ENCODE measurements around the gene RSPH6A. TPM values are rescaled to one million over a fixed set of nuclear protein-coding genes. Genes with fewer than 3 reads are reported as not detected.

Gene RSPH6A
- total RNA-seq, 4 donors from 2014 or later: 1.1 TPM; not detected in 3

DNA sequence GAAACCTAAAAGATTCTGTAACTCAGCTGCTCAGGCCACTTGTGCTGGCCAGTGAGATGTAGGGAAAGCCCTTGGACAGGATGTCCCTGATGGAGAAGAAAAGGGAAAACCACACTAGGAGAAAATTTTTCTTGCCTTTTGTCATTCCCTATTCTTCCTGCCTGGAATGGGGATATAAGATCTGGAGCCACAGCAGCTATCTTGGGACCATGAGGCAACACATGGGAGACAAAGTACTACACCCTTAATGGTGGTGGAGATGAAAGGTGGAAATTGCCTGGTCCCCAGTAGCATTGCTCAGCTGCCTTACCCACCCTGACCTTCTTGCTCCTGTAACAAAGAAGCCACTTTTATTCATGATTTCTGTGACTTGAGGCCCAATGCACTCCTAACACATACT, 9.4 kb downstream of the RSPH6A start:
- in situ Hi-C loops (cut with MboI; ENCODE audit: low pct_ligation_motif_present in 1 of 4, low pct_unique_long_range_greater_than_20kb in 1 of 4, low sequenced_read_pairs in 3 of 4) (no loop called here), intact Hi-C loops (cut with DNase I; ENCODE audit: low total_unique reads) (no loop called here)
- DNase-seq: no peak

DNA sequence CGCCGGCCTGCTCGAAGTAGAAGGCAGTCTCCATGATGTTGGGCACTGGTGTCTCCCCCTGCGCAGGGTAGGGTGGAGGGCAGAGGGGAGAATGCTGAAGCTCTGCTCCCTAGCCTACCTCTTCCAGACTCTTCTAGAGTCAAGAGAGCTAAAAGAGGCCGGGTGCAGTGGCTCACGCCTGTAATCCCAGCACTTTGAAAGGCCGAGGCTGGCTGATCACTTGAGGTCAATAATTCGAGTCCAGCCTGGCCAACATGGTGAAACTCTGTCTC, 10.2 kb downstream of the RSPH6A start:
- H3K27ac ChIP-seq: no peak overlapping the region
- no peak for TF ChIP-seq POLR2A (IDR thresholded peaks at IDR 0.05)
- TF ChIP-seq, protein P1, sequence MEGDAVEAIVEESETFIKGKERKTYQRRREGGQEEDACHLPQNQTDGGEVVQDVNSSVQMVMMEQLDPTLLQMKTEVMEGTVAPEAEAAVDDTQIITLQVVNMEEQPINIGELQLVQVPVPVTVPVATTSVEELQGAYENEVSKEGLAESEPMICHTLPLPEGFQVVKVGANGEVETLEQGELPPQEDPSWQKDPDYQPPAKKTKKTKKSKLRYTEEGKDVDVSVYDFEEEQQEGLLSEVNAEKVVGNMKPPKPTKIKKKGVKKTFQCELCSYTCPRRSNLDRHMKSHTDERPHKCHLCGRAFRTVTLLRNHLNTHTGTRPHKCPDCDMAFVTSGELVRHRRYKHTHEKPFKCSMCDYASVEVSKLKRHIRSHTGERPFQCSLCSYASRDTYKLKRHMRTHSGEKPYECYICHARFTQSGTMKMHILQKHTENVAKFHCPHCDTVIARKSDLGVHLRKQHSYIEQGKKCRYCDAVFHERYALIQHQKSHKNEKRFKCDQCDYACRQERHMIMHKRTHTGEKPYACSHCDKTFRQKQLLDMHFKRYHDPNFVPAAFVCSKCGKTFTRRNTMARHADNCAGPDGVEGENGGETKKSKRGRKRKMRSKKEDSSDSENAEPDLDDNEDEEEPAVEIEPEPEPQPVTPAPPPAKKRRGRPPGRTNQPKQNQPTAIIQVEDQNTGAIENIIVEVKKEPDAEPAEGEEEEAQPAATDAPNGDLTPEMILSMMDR (IDR thresholded peaks at IDR 0.05): no peak
- no peaks in the 10 kb centered on the region for H3K9me3 ChIP-seq
- peaks cover 0 to 5% (median 2%) of the 10 kb centered on the region in 4 donors for H3K4me1 ChIP-seq
- H3K27me3 ChIP-seq: peaks cover 5% of the 10 kb centered on the region
- intact Hi-C loops (cut with DNase I; ENCODE audit: low total_unique reads): no loop called here
- H3K36me3 ChIP-seq: no peaks in the 10 kb centered on the region
- 88% methylated on average over 8 of the region's 8 CpGs; no CpG with 5 or more reads in 1 of the 2 donors for WGBS, 2 donors (ENCODE audit: low coverage in 1 of 2)
- in situ Hi-C loops (cut with MboI; ENCODE audit: low pct_ligation_motif_present in 1 of 4, low pct_unique_long_range_greater_than_20kb in 1 of 4, low sequenced_read_pairs in 3 of 4): no loop called here
- no peak for DNase-seq
- H3K4me3 ChIP-seq: no peak overlapping the region

More for the DNA sequence above, 9.4 kb downstream of the RSPH6A start:
- H3K9me3 ChIP-seq: no peaks in the 10 kb centered on the region
- TF ChIP-seq POLR2AphosphoS5 (IDR thresholded peaks at IDR 0.05) (no peak), POLR2A (IDR thresholded peaks at IDR 0.05) (no peak), EP300 (IDR thresholded peaks at IDR 0.05; ENCODE audit: low read depth) (no peak)
- TF ChIP-seq, protein P1 (IDR thresholded peaks at IDR 0.05): no peak
- peaks cover 0 to 5% (median 2%) of the 10 kb centered on the region in 4 donors for H3K4me1 ChIP-seq
- H3K36me3 ChIP-seq: no peaks in the 10 kb centered on the region
- no peak overlapping the region for H3K4me3 ChIP-seq
- no peak overlapping the region for H3K27ac ChIP-seq
- peaks cover 5% of the 10 kb centered on the region for H3K27me3 ChIP-seq

DNA sequence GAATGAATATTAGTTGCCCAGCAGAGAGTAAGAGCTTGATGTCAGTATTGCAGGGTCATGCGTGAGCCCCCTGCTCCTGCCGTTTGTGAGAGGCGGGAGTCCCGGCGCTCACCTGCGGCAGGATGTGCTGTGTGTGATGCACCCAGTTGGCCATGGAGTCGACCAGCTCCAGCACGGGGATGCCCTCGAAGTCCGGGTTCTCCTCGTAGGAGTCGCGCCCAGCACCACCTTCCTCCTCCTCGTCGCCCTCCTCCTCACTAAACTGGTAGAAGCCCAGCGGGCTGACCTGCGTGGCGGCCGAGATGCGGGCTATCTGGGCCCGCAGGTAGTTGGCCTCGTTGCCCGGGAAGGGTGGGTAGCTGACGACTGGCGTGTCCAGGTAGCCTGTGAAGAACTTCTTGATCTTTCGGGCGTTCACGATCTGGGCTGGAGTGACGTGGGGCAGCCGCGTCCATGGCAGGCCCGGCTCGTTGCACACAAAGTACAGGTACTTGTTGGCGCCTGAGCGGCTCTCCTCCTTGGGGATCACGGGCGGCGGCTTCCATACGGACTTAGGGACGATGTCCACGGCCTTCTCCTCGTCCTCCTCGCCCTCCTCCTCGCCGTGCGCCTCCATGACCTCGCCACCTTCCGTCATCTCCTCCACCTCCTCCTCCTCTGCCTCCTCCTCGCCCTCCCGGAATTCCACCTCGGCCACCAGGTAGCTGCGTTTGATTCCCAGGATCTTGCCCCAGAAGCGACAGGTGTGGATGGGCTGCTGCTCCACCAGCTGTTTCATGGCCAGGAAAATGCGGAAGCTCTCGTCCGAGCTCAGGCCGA, 10.8 kb downstream of the RSPH6A start:
- WGBS, 2 donors (ENCODE audit: low coverage in 1 of 2): 88% methylated on average over 52 of the region's 57 CpGs; no CpG with 5 or more reads in 1 of the 2 donors
- H3K27ac ChIP-seq: no peak overlapping the region
- TF ChIP-seq POLR2AphosphoS5 (IDR thresholded peaks at IDR 0.05) (no peak), EP300 (IDR thresholded peaks at IDR 0.05; ENCODE audit: low read depth) (no peak), POLR2A (IDR thresholded peaks at IDR 0.05) (no peak)
- TF ChIP-seq, protein P1 (IDR thresholded peaks at IDR 0.05): no peak
- H3K9me3 ChIP-seq: no peaks in the 10 kb centered on the region
- peaks cover 0 to under 1% (median under 1%) of the 10 kb centered on the region in 4 donors for H3K4me1 ChIP-seq
- H3K27me3 ChIP-seq: peaks cover 5% of the 10 kb centered on the region
- no peak overlapping the region for H3K4me3 ChIP-seq
- no peaks in the 10 kb centered on the region for H3K36me3 ChIP-seq
- in situ Hi-C loops (cut with MboI; ENCODE audit: low pct_ligation_motif_present in 1 of 4, low pct_unique_long_range_greater_than_20kb in 1 of 4, low sequenced_read_pairs in 3 of 4): no loop called here
- intact Hi-C loops (cut with DNase I; ENCODE audit: low total_unique reads): no loop called here
- no peak for DNase-seq

DNA sequence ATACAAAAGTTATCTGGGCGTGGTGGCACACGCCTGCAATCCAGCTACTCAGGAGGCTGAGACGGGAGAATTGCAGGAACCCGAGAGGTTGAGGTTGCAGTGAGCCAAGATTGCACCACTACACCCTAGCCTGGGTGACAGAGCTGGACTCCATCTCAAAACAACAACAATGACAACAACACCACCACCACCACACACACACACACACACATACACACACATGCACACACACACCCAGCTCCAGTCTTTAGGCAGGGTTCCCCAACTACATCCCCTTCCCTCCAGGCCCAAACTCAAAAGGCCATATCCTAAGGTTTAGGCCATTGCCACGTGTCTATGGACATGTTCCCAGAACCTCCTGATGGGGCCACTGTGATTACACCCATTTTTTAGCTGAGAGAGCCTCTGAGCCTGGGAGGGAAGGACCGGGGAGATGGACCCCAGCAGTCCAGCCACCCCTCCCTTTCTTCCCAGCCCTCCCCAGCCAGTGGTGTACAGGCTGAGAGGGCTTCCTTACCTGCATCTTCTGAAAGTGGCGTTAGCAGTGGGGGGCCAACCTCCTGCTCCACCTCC, 13.4 kb downstream of the RSPH6A start:
- peaks cover 5% of the 10 kb centered on the region for H3K27me3 ChIP-seq
- WGBS, 2 donors (ENCODE audit: low coverage in 1 of 2): 73 to 100% methylated on average over 1 to 7 of the region's 7 CpGs
- H3K4me1 ChIP-seq: peaks cover 0 to 8% (median 5%) of the 10 kb centered on the region in 4 donors
- intact Hi-C loops (cut with DNase I; ENCODE audit: low total_unique reads) (no loop called here), in situ Hi-C loops (cut with MboI; ENCODE audit: low pct_ligation_motif_present in 1 of 4, low pct_unique_long_range_greater_than_20kb in 1 of 4, low sequenced_read_pairs in 3 of 4) (no loop called here)
- TF ChIP-seq POLR2AphosphoS5 (IDR thresholded peaks at IDR 0.05) (no peak), EP300 (IDR thresholded peaks at IDR 0.05; ENCODE audit: low read depth) (no peak), POLR2A (IDR thresholded peaks at IDR 0.05) (no peak)
- TF ChIP-seq, protein P1 (IDR thresholded peaks at IDR 0.05): no peak
- no peaks in the 10 kb centered on the region for H3K36me3 ChIP-seq
- no peaks in the 10 kb centered on the region for H3K9me3 ChIP-seq
- H3K27ac ChIP-seq: no peak overlapping the region
- DNase-seq: no peak
- no peak overlapping the region for H3K4me3 ChIP-seq
